OCI-LY7 (cell line): ENCODE results near the gene DDRGK1. TPM values are rescaled to one million over a fixed set of nuclear protein-coding genes. Genes with fewer than 3 reads are reported as not detected.

ENCODE experiments used
- BruUV-seq: library from RNA; stranded (reverse); fragments of 400-500 nt; replicated peaks from 2 replicates; lab custom pipeline; 2021; lab: Mats Ljungman, UMichigan
- CTCF ChIA-PET: fragments of 300-600 bp; sonication (Branson Sonifier 250); formaldehyde crosslinking; loops from one replicate; lab custom pipeline; 2022; ENCODE audit warnings: antibody characterized with exemption; ENCODE audit not compliant: unreplicated experiment; lab: Charles Lee
- POLR2A ChIA-PET: fragments of 300-600 bp; sonication (Branson Sonifier 250); formaldehyde crosslinking; loops from one replicate; lab custom pipeline; 2022; ENCODE audit warnings: antibody characterized with exemption; lab: Charles Lee
- DNase-seq: peaks from one replicate; pipeline ENCODE4 v3.0.0-alpha.2; 2015; ENCODE audit warnings: low spot score
- H2AFZ ChIP-seq: fragments of 200-600 bp; sonication (generic), shearing (Covaris generic); 2 replicates; pipeline ENCODE4 v1.6.1; 2014; ENCODE audit warnings: mild to moderate bottlenecking, antibody characterized with exemption, low read length, moderate library complexity
- H3K27ac ChIP-seq: fragments of 200-600 bp; sonication (generic); 2 replicates; pipeline ENCODE4 v1.5.1; 2014; ENCODE audit warnings: mixed run types, low read depth, mild to moderate bottlenecking, moderate library complexity, low read length, inconsistent platforms; ENCODE audit not compliant: poor library complexity, severe bottlenecking
- H3K36me3 ChIP-seq: fragments of 200-600 bp; sonication (generic); 2 replicates; pipeline ENCODE4 v1.6.1; 2014; ENCODE audit warnings: mild to moderate bottlenecking, antibody characterized with exemption, low read length, moderate library complexity, mixed read lengths; ENCODE audit not compliant: insufficient read depth
- H3K4me1 ChIP-seq: fragments of 200-600 bp; sonication (generic); 2 replicates; pipeline ENCODE4 v1.5.1; 2014; ENCODE audit warnings: mild to moderate bottlenecking, low read length; ENCODE audit not compliant: insufficient read depth, poor library complexity, severe bottlenecking
- H3K4me2 ChIP-seq: fragments of 200-600 bp; sonication (generic); 2 replicates; pipeline ENCODE4 v1.6.1; 2014; ENCODE audit warnings: mild to moderate bottlenecking, low read length
- H3K4me3 ChIP-seq: fragments of 200-600 bp; sonication (generic); 2 replicates; pipeline ENCODE4 v1.5.1; 2014; ENCODE audit warnings: mild to moderate bottlenecking, low read depth, low read length; ENCODE audit not compliant: poor library complexity, severe bottlenecking
- H3K79me2 ChIP-seq: fragments of 200-600 bp; sonication (generic); 2 replicates; pipeline ENCODE4 v1.6.1; 2016; ENCODE audit warnings: low read depth, mild to moderate bottlenecking, low read length, moderate library complexity, mixed read lengths; ENCODE audit not compliant: insufficient read depth
- H3K9me2 ChIP-seq: fragments of 200-600 bp; sonication (generic); 2 replicates; pipeline ENCODE4 v1.6.1; 2016; ENCODE audit warnings: mild to moderate bottlenecking, low read length, mixed read lengths; ENCODE audit not compliant: insufficient read depth
- H3K9me3 ChIP-seq: fragments of 200-600 bp; sonication (generic); 2 replicates; pipeline ENCODE4 v1.6.1; 2014; ENCODE audit warnings: mild to moderate bottlenecking, mixed run types, low read length, mixed read lengths
- H4K20me1 ChIP-seq: fragments of 200-600 bp; sonication (generic); 2 replicates; pipeline ENCODE4 v1.6.1; 2014; ENCODE audit warnings: mild to moderate bottlenecking, antibody characterized with exemption, low read length, moderate library complexity, mixed read lengths; ENCODE audit not compliant: insufficient read depth
- EZH2phosphoT487 ChIP-seq: fragments of 200-600 bp; sonication (generic); IDR thresholded peaks from 2 replicates; pipeline ENCODE4 v1.6.1; 2018; ENCODE audit warnings: low read depth, borderline replicate concordance, mild to moderate bottlenecking, mixed run types, antibody characterized with exemption, low read length, moderate library complexity, mixed read lengths
- intact Hi-C: fragments of 100-400 bp; cut with micrococcal nuclease; formaldehyde crosslinking; loops from one replicate; pipeline ENCODE4 v1.10.0; 2022; ENCODE audit not compliant: unreplicated experiment
- total RNA-seq, 2 experiments: library from RNA; depleted of rRNA in 1 of 2; stranded (reverse); fragments of >200 nt in 1 of 2; shearing (Covaris generic) in 1 of 2; gene quantifications; 2 replicates each; pipeline ENCODE4 v1.2.3, GENCODE V29; 2014 to 2022
- TF ChIP-seq, protein P1 (sequence below): fragments of 200-600 bp; sonication (generic); conservative IDR thresholded peaks from 2 replicates; pipeline ENCODE4 v1.5.1; 2014; ENCODE audit warnings: mild to moderate bottlenecking, antibody characterized with exemption, low read length, moderate library complexity, mixed read lengths

The DDRGK1 gene
- total RNA-seq, 2 experiments from 2014 or later: 37.7 to 55.0 TPM

DNA sequence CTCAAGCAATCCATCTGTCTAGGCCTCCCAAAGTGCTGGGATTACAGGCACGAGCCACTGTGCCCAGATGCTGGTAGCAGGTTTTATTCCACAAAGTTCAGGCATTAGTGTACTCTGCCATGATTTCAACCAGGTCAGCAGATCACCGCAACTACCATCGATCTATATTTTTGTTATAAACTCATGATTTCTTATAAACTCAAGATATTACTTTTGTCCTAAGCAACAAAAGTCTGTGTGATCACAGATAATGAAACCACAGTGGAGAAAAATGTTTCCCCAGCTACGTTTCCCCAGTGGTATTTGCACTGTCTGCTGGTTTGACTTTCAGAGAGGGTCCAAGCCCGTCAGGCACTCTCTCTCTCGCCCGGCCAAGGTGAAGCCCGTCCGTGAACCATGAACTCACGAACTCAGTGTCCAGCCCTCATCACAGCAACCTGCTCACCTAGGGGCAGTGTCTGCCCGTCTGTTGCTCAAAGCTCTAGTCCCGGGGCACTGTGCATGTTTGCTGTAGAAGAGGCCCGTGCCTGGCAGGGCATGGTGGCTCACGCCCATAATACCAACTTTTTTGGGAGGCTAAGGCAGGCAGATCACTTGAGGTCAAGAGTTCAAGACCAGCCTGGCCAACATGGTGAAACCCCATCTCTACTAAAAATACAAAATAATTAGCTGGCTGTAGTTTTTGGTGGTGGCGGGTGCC is 27.6 kb upstream of the DDRGK1 start:
- CTCF ChIA-PET: no interaction called here
- no peaks in the 10 kb centered on the region for H3K9me2 ChIP-seq
- H3K36me3 ChIP-seq: peaks cover 5% of the 10 kb centered on the region; the same call in 1 of the 2 replicates
- no peak overlapping the region for H3K4me2 ChIP-seq
- BruUV-seq: no TSS peak
- no peak overlapping the region for H3K4me3 ChIP-seq
- H3K9me3 ChIP-seq: no peaks in the 10 kb centered on the region
- intact Hi-C loops: no loop called here
- no peak overlapping the region for H2AFZ ChIP-seq
- DNase-seq: no peak
- no peak overlapping the region for H3K27ac ChIP-seq
- TF ChIP-seq, protein P1, sequence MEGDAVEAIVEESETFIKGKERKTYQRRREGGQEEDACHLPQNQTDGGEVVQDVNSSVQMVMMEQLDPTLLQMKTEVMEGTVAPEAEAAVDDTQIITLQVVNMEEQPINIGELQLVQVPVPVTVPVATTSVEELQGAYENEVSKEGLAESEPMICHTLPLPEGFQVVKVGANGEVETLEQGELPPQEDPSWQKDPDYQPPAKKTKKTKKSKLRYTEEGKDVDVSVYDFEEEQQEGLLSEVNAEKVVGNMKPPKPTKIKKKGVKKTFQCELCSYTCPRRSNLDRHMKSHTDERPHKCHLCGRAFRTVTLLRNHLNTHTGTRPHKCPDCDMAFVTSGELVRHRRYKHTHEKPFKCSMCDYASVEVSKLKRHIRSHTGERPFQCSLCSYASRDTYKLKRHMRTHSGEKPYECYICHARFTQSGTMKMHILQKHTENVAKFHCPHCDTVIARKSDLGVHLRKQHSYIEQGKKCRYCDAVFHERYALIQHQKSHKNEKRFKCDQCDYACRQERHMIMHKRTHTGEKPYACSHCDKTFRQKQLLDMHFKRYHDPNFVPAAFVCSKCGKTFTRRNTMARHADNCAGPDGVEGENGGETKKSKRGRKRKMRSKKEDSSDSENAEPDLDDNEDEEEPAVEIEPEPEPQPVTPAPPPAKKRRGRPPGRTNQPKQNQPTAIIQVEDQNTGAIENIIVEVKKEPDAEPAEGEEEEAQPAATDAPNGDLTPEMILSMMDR: no peak
- no peak for TF ChIP-seq EZH2phosphoT487
- H3K4me1 ChIP-seq: no peaks in the 10 kb centered on the region
- H4K20me1 ChIP-seq: no peaks in the 10 kb centered on the region
- POLR2A ChIA-PET: no interaction called here
- no peaks in the 10 kb centered on the region for H3K79me2 ChIP-seq

DNA sequence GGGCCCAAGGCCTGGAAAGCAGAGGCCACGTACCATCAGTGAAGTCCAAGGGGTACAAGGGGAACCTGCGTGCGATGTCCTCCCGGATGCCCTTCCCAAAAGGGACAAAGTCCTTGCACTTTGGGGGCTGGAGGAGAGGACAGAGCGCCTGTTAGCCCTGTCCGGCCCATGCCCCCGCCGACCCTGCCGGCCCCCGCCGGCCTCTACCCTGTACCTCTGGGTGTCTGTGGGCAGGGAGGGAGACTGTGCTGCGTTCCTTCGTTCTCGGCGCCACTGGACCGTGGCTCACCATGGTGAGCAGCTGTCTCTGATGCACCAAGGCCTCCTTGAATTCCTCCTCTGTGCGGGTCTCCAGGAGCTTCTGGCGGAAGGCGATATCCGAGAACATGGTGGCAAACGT is 26.6 kb upstream of the DDRGK1 start:
- intact Hi-C loops: no loop called here
- Histone ChIP-seq H3K4me3 (no peak overlapping the region), H3K9me2 (no peaks in the 10 kb centered on the region), H3K79me2 (no peaks in the 10 kb centered on the region), H3K4me1 (no peaks in the 10 kb centered on the region), H3K27ac (no peak overlapping the region), H3K36me3 (peaks cover 5% of the 10 kb centered on the region; the same call in 1 of the 2 replicates), H3K9me3 (no peaks in the 10 kb centered on the region), H2AFZ (no peak overlapping the region), H4K20me1 (no peaks in the 10 kb centered on the region), H3K4me2 (no peak overlapping the region)
- CTCF ChIA-PET: no interaction called here
- TF ChIP-seq EZH2phosphoT487: no peak
- TF ChIP-seq, protein P1: no peak
- BruUV-seq: no TSS peak
- DNase-seq: no peak
- POLR2A ChIA-PET: no interaction called here

DNA sequence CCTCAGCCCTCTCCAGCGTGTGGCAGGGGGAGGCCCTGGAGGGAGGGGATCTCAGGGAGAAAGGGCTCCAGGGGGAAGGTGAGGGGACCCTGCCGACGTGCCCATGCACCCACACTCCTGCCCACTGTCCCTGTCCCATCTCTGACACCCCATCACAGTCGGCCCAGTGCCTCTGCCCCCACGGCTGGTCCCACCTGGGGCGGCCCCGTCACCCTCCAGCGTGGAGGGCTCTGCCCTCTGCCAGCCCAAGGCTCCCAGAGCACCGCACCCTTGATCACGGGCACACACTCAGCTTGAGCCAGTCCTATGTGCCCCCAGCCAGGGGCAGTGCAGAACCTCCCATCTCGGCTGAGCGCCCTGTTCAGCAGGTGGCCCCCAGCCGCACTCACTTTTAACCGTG is 25.3 kb upstream of the DDRGK1 start:
- Histone ChIP-seq H3K27ac (no peak overlapping the region), H3K79me2 (no peaks in the 10 kb centered on the region), H3K9me3 (no peaks in the 10 kb centered on the region), H2AFZ (no peak overlapping the region), H3K9me2 (no peaks in the 10 kb centered on the region), H3K4me3 (no peak overlapping the region), H3K4me2 (no peak overlapping the region), H3K36me3 (peaks cover 5% of the 10 kb centered on the region; the same call in 1 of the 2 replicates), H3K4me1 (no peaks in the 10 kb centered on the region), H4K20me1 (no peaks in the 10 kb centered on the region)
- no peak for DNase-seq
- ChIA-PET POLR2A (no interaction called here), CTCF (no interaction called here)
- no TSS peak for BruUV-seq
- intact Hi-C loops: no loop called here
- no peak for TF ChIP-seq EZH2phosphoT487
- TF ChIP-seq, protein P1: no peak
